H1 (cell line): ENCODE data around the gene ACTR5. TPM values are rescaled to one million over a fixed set of nuclear protein-coding genes. Genes with fewer than 3 reads are reported as not detected.
A peak's percentile ranks its signal among the peaks of the same experiment; 100 is the strongest.

ENCODE experiments used
- CTCF ChIA-PET: fragments of 300-600 bp; sonication (Branson Sonifier 250); formaldehyde crosslinking; loops from one replicate; lab custom pipeline; 2021; ENCODE audit not compliant: partially characterized antibody; lab: Charles Lee
- POLR2A ChIA-PET: fragments of 300-600 bp; sonication (Branson Sonifier 250); formaldehyde crosslinking; loops from one replicate; lab custom pipeline; 2021; ENCODE audit warnings: inconsistent platforms; ENCODE audit not compliant: partially characterized antibody; lab: Charles Lee
- DNase-seq, 2 experiments: peaks; one replicate each; pipeline versions ENCODE4 v3.0.0 to v3.0.0-alpha.2; 2010 to 2022; ENCODE audit warnings: low spot score in 2 of 2, low read depth in 1 of 2, mixed read lengths in 1 of 2
- FAIRE-seq: peaks from 2 replicates; lab custom pipeline; 2011; peaks lifted over from hg19 to GRCh38; lab: Jason Lieb, UNC
- H2AFZ ChIP-seq: 2 replicates; pipeline ENCODE4 v1.8.1; 2012; ENCODE audit warnings: low read length, inconsistent platforms
- H2AK5ac ChIP-seq: 2 replicates; pipeline ENCODE4 v1.6.1; 2013; ENCODE audit warnings: low read depth, low read length
- H2BK120ac ChIP-seq: replicated peaks from 2 replicates; pipeline ENCODE3; 2013; ENCODE audit warnings: low read depth, low read length, inconsistent platforms
- H2BK12ac ChIP-seq: 2 replicates; pipeline ENCODE4 v1.6.1; 2013; ENCODE audit warnings: low read depth, low read length
- H2BK15ac ChIP-seq: 2 replicates; pipeline ENCODE4 v1.6.1; 2013; ENCODE audit warnings: low read length
- H2BK20ac ChIP-seq: 2 replicates; pipeline ENCODE4 v1.6.1; 2013; ENCODE audit warnings: low read length
- H2BK5ac ChIP-seq: 2 replicates; pipeline ENCODE4 v1.6.1; 2013; ENCODE audit warnings: low read depth, low read length
- H3K14ac ChIP-seq: 2 replicates; pipeline ENCODE4 v1.6.1; 2013; ENCODE audit warnings: inconsistent platforms; ENCODE audit not compliant: insufficient read length
- H3K18ac ChIP-seq: 2 replicates; pipeline ENCODE4 v1.6.1; 2013; ENCODE audit warnings: low read length; ENCODE audit errors: extremely low read depth
- H3K23ac ChIP-seq: 2 replicates; pipeline ENCODE4 v1.6.1; 2013; ENCODE audit warnings: inconsistent platforms; ENCODE audit not compliant: insufficient read length
- H3K23me2 ChIP-seq: 2 replicates; pipeline ENCODE4 v1.6.1; 2013; ENCODE audit warnings: low read depth, low read length
- H3K27ac ChIP-seq: 2 replicates; pipeline ENCODE4 v1.6.1; 2011; ENCODE audit warnings: low read depth, low read length, inconsistent platforms
- H3K27me3 ChIP-seq, 4 experiments: replicated peaks in 1 of 4; 1 replicate in 1 of 4; 2 replicates in 3 of 4; pipeline versions ENCODE4 v1.6.1 to v1.8.1; 2011 to 2013; ENCODE audit warnings: low read length in 3 of 4, mild to moderate bottlenecking in 3 of 4, inconsistent platforms in 2 of 4, mixed read lengths in 2 of 4, moderate library complexity in 1 of 4; ENCODE audit not compliant: control insufficient read depth in 3 of 4, insufficient read depth in 3 of 4; ENCODE audit errors: extremely low read depth in 1 of 4
- H3K36me3 ChIP-seq, 4 experiments: 2 replicates each; pipeline versions ENCODE4 v1.6.1 to v1.8.1; 2011 to 2013; ENCODE audit warnings: mild to moderate bottlenecking in 4 of 4, low read length in 3 of 4, moderate library complexity in 2 of 4, control low read depth in 1 of 4, inconsistent platforms in 1 of 4; ENCODE audit not compliant: insufficient read depth in 4 of 4, control insufficient read depth in 2 of 4
- H3K4ac ChIP-seq: replicated peaks from 2 replicates; pipeline ENCODE3; 2013; ENCODE audit warnings: low read length, low read depth, mixed read lengths, inconsistent platforms; ENCODE audit not compliant: insufficient read length
- H3K4me1 ChIP-seq, 4 experiments: replicated peaks in 1 of 4; 1 replicate in 1 of 4; 2 replicates in 3 of 4; pipeline versions ENCODE4 v1.6.1 to v1.8.1; 2011 to 2013; ENCODE audit warnings: low read length in 3 of 4, inconsistent platforms in 2 of 4, mixed read lengths in 1 of 4; ENCODE audit not compliant: insufficient read depth in 4 of 4, control insufficient read depth in 3 of 4
- H3K4me2 ChIP-seq, 2 experiments: 2 replicates each; pipeline versions ENCODE4 v1.6.1 to v1.8.1; 2011 to 2013; ENCODE audit warnings: low read depth in 2 of 2, low read length in 2 of 2, control low read depth in 1 of 2, inconsistent platforms in 1 of 2, mild to moderate bottlenecking in 1 of 2; ENCODE audit not compliant: insufficient read depth in 1 of 2
- H3K4me3 ChIP-seq, 4 experiments: fragments of 200-600, 300-600 bp in 1 of 4; sonication (generic), shearing (Covaris generic), sonication (Bioruptor Twin) in 1 of 4; 2 replicates each; pipeline versions ENCODE4 v1.5.1 to v1.8.1; 2011 to 2016; ENCODE audit warnings: low read length in 4 of 4, low read depth in 3 of 4, control low read depth in 2 of 4, inconsistent platforms in 2 of 4, mild to moderate bottlenecking in 2 of 4, mixed read lengths in 1 of 4, moderate library complexity in 1 of 4; ENCODE audit not compliant: insufficient read depth in 2 of 4; ENCODE audit errors: extremely low read depth in 1 of 4
- H3K56ac ChIP-seq: replicated peaks from 2 replicates; pipeline ENCODE3; 2013; ENCODE audit warnings: low read depth, mild to moderate bottlenecking, mixed read lengths, low read length, inconsistent platforms; ENCODE audit not compliant: insufficient read length
- H3K79me1 ChIP-seq: 2 replicates; pipeline ENCODE4 v1.6.1; 2013; ENCODE audit warnings: low read depth, low read length, control low read depth
- H3K79me2 ChIP-seq, 2 experiments: 2 replicates each; pipeline versions ENCODE4 v1.6.1 to v1.8.1; 2012 to 2013; ENCODE audit warnings: low read length in 2 of 2, mild to moderate bottlenecking in 2 of 2, inconsistent platforms in 1 of 2; ENCODE audit not compliant: insufficient read depth in 2 of 2, control insufficient read depth in 1 of 2
- H3K9ac ChIP-seq, 4 experiments: replicated peaks in 1 of 4; 1 replicate in 1 of 4; 2 replicates in 3 of 4; pipeline versions ENCODE4 v1.6.1 to v1.8.1; 2011 to 2013; ENCODE audit warnings: low read depth in 3 of 4, low read length in 3 of 4, control low read depth in 2 of 4, mild to moderate bottlenecking in 2 of 4, moderate library complexity in 2 of 4, inconsistent platforms in 1 of 4; ENCODE audit errors: extremely low read depth in 1 of 4
- H3K9me3 ChIP-seq, 2 experiments: 2 replicates each; pipeline versions ENCODE4 v1.6.1 to v1.8.1; 2012 to 2013; ENCODE audit warnings: mild to moderate bottlenecking in 2 of 2, moderate library complexity in 2 of 2, control low read depth in 1 of 2, inconsistent platforms in 1 of 2, low read depth in 1 of 2, low read length in 1 of 2, mixed read lengths in 1 of 2; ENCODE audit not compliant: insufficient read depth in 2 of 2
- H4K20me1 ChIP-seq, 2 experiments: replicated peaks in 1 of 2; 2 replicates each; pipeline versions ENCODE3 to v1.8.1; 2011 to 2013; ENCODE audit warnings: inconsistent platforms in 2 of 2, low read length in 2 of 2, mild to moderate bottlenecking in 1 of 2; ENCODE audit not compliant: insufficient read depth in 2 of 2, control insufficient read depth in 1 of 2
- H4K5ac ChIP-seq: 2 replicates; pipeline ENCODE4 v1.6.1; 2013; ENCODE audit warnings: low read length, low read depth, mixed read lengths, inconsistent platforms; ENCODE audit not compliant: insufficient read length
- H4K8ac ChIP-seq: 2 replicates; pipeline ENCODE4 v1.8.0; 2013; ENCODE audit warnings: mild to moderate bottlenecking, moderate library complexity, low read length, inconsistent platforms; ENCODE audit not compliant: insufficient read depth; ENCODE audit errors: extremely low read depth
- H4K91ac ChIP-seq: replicated peaks from 2 replicates; pipeline ENCODE3; 2013; ENCODE audit warnings: low read length, mixed read lengths, inconsistent platforms; ENCODE audit not compliant: insufficient read length
- ASH2L ChIP-seq: fragments of 200-600, 300-600 bp; sonication (generic); IDR thresholded peaks from one replicate; pipeline ENCODE4 v1.7.1; 2017; ENCODE audit warnings: low read length
- WGBS, 2 experiments: shearing (Covaris generic) in 1 of 2; methylation state at CpG; one replicate each; pipeline versions ENCODE4 v1.1.6 to v1.1.7; 2013 to 2015; ENCODE audit warnings: low lambda C conversion rate in 2 of 2, mixed read lengths in 2 of 2, inconsistent platforms in 1 of 2, low coverage in 1 of 2, missing lambda C conversion rate in 1 of 2; ENCODE audit not compliant: insufficient replicate concordance in 2 of 2, insufficient coverage in 1 of 2, insufficient read length in 1 of 2; ENCODE audit errors: extremely low coverage in 1 of 2, missing lambda C conversion rate in 1 of 2; 5-methylcytosine and 5-hydroxymethylcytosine counted together
- polyA plus RNA-seq, 7 experiments: library from polyadenylated mRNA; depleted of rRNA in 3 of 7; stranded (reverse) in 5 of 7; unstranded in 2 of 7; fragments of >200 nt in 5 of 7; fragments of 200-250 nt in 2 of 7; gene quantifications; 1 replicate in 5 of 7; 2 replicates in 1 of 7; 4 replicates in 1 of 7; pipeline versions ENCODE4 v1.2.1 to v1.2.3, GENCODE V29; 2011 to 2013; ENCODE audit warnings: missing spikeins in 2 of 7, mixed read lengths in 2 of 7
- total RNA-seq: library from RNA; stranded (reverse); fragmentation: NEBNext Ultra II Directional; extraction: Animal tissue kit (Norgen Biotek cat#: 25700); gene quantifications from 2 replicates; pipeline ENCODE4 v1.2.1, GENCODE V29; 2021

ACTR5 gene
- total and polyA plus RNA-seq, 2 of the 8 experiments (the other 6 are each of a cell fraction or from before 2014, with no cell fraction given): 10.4 to 14.4 TPM

GRCh38 chr20:38722683-38723016 lies 25.6 kb upstream of the ACTR5 start:
- Histone ChIP-seq H3K36me3 (no peaks in the 10 kb centered on the region), H3K23ac (no peak overlapping the region), H3K79me1 (no peaks in the 10 kb centered on the region), H4K20me1 (peaks cover 8 to 13% of the 10 kb centered on the region in 2 experiments), H4K91ac (no peak overlapping the region), H3K4ac (no peak overlapping the region), H3K4me2 (peak overlapping the region; percentile 71 to 86), H2BK5ac (no peak overlapping the region), H3K4me1 (peaks cover 5 to 43% (median 23%) of the 10 kb centered on the region in 4 experiments), H3K79me2 (no peaks in the 10 kb centered on the region), H2AK5ac (no peak overlapping the region), H3K9ac (no peak overlapping the region), H3K23me2 (peaks cover 16% of the 10 kb centered on the region), H4K5ac (no peak overlapping the region), H2BK12ac (no peak overlapping the region), H3K4me3 (peak overlapping the region; percentile 11 to 59 (median 22); a peak in 4 of 8 replicates), H3K27ac (no peak overlapping the region), H2BK20ac (no peak overlapping the region), H2BK120ac (no peak overlapping the region), H3K56ac (no peak overlapping the region), H2BK15ac (no peak overlapping the region), H2AFZ (no peak overlapping the region), H3K9me3 (no peaks in the 10 kb centered on the region), H3K27me3 (peaks cover 72 to 91% (median 89%) of the 10 kb centered on the region in 4 experiments), H3K18ac (no peak overlapping the region), H4K8ac (no peak overlapping the region), H3K14ac (no peak overlapping the region)
- ChIA-PET CTCF (interaction anchor here (1.0 to 12.4 kb wide), 14 partner anchors 10 to 172 kb away, joined by 3 to 236 read pairs (median 34); partner anchors contain the start of gene ACTR5), POLR2A (no interaction called here)
- FAIRE-seq: no peak
- 1% methylated on average over 7 of the region's 7 CpGs; no CpG with 5 or more reads in 1 of the 2 experiments for WGBS, 2 experiments
- peak in 1 of 2 experiments; percentile 60 for DNase-seq
- peak; percentile 3 for TF ChIP-seq ASH2L
